WTC11 (cell line): ENCODE results near the gene SVIL.

Experiments used
- CDX4 ChIP-seq: fragments of 250-450 bp; sonication (Bioruptor Pico); IDR thresholded peaks from 2 replicates; pipeline ENCODE4 v1.9.0; 2021; ENCODE audit warnings: moderate library complexity, mild to moderate bottlenecking, inconsistent platforms, borderline replicate concordance
- CTCF ChIP-seq: fragments of 200-600 bp; IDR thresholded peaks from 2 replicates; pipeline ENCODE4 v1.8.0; 2022; ENCODE audit warnings: antibody characterized with exemption
- ELF4 ChIP-seq: sonication (generic); formaldehyde crosslinking; IDR thresholded peaks from 2 replicates; pipeline ENCODE4 v1.8.1; 2022; ENCODE audit warnings: low read depth, mild to moderate bottlenecking, moderate library complexity, missing genetic modification reagents
- ESRRA ChIP-seq: sonication (generic); formaldehyde crosslinking; IDR thresholded peaks from 2 replicates; pipeline ENCODE4 v1.8.1; 2022; ENCODE audit warnings: mild to moderate bottlenecking, missing genetic modification reagents, borderline replicate concordance
- IRF2 ChIP-seq: sonication (generic); formaldehyde crosslinking; IDR thresholded peaks from 2 replicates; pipeline ENCODE4 v1.8.0; 2022; ENCODE audit warnings: low read depth, missing genetic modification reagents, borderline replicate concordance
- RELA ChIP-seq: sonication (generic); formaldehyde crosslinking; IDR thresholded peaks from 2 replicates; pipeline ENCODE4 v1.8.1; 2022; ENCODE audit warnings: missing genetic modification reagents, mild to moderate bottlenecking, borderline replicate concordance
- SP1 ChIP-seq: sonication (generic); formaldehyde crosslinking; conservative IDR thresholded peaks from 2 replicates; pipeline ENCODE4 v1.8.1; 2022; ENCODE audit warnings: missing genetic modification reagents
- USF1 ChIP-seq: sonication (generic); formaldehyde crosslinking; IDR thresholded peaks from 2 replicates; pipeline ENCODE4 v1.8.0; 2022; ENCODE audit warnings: mild to moderate bottlenecking, missing genetic modification reagents

- TF ChIP-seq RELA (CRISPR knock-in tag), result no peak
- TF ChIP-seq ESRRA (CRISPR knock-in tag), result no peak
- no peak for TF ChIP-seq SP1 (CRISPR knock-in tag)
- TF ChIP-seq ELF4, result no peak
- no peak for TF ChIP-seq USF1 (CRISPR knock-in tag)
- TF ChIP-seq CDX4, result no peak
- TF ChIP-seq CTCF, result no peak
- TF ChIP-seq IRF2 (CRISPR knock-in tag), result no peak
These were observed 33.9 kb upstream of the SVIL start for GRCh38 chr10:29668628-29669027.
